A549 treated with AZD2906 at 1 μM for 4 hours (cell line): Measurements from ENCODE around the gene ETF1. TPM values are rescaled to one million over a fixed set of nuclear protein-coding genes. Genes with fewer than 3 reads are reported as not detected.

Source experiments
- total RNA-seq: library from RNA; stranded (reverse); fragments of 200-300 nt; extraction: Qiagen RNA extraction; gene quantifications from 5 replicates; pipeline ENCODE4 v1.2.3, GENCODE V29; 2022

Gene ETF1
- total RNA-seq: 112 to 143 TPM (median 116 TPM) in 5 replicates

DNA sequence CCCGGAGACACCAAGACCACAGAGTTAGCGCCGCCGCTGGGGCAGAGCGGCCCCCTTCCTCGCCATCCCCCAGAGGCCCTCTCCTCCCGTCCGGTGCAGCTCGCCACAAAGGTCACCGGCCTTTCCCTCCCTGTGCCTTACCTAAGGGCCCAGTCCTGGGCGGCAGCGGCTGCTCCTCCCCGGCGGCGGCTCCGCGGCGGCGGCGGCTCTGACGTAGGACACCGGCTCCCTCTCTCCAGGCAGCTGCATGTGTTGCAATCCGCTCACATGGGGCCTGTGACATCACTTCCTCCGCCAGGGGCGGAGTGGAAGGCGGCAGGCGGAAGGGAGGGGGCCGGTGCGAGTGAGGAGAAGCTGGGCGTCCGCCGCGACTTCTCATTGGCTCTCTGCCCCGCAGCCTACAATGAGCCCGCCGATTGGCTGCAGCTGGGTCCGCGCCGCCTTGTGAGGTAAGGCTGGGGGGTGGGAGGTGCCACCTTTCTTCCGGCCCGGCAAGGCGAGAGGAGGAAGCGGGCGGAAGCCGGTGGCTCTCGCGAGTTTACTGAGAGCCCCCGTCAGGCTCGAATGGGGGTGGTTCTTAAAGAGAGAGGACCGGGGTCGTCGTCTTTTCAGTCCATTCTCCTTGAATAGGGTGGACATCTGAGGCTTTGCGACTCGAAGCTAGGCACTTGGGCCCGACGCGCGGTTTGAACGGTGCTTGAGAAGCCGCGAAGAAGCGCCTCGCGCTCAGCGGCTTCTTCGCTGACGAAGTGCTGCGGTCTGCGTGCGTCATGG is at the start of gene ETF1:
Gene ETF1 (minus strand): TSS at position 281 of the 774 bp plus-strand sequence. CDS start 318 bp downstream, outside the sequence.

DNA sequence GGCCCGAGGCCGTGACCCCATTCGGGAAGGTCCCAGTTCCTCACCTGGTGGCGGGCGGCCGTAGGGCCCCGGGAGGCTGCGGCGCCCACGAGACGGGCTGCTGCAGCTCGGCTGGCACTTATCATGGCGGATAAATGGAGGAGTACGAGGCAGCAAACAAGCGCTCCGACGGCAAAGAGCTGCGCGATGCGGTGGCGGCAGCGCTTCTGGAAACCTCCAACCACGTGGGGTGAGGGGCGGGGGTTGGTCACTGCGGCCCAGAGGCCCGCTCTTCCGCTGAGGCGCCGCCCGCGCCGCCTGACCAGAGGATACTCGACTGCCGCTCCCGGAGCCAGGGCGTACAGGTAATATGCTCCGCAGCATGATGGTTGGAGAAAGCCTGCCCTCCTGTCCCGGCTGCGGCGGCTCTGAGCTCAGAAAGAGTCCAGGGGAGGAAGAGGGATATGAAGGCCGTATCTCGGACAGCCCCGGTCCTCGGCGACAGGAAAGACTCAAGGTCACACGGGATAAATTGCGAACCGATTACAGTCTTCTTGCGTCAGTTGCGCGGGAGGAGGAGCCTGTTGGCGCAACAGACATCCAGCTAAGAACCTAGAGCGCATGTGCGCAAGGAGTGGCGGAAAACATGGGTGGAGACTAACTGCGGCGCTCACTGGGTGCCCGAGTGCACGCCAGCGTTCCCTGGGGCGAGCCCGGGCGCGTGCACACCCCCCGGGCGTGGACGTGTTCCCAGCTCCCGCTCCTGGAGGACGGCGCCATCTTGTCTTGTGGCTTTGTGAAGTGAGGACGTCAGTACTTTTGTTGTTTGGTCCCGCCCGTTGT is 32.4 kb upstream of the ETF1 start, which contains the start of gene HSPA9:
Gene HSPA9 (minus strand): TSS at position 208 of the 822 bp plus-strand sequence. CDS start 83 bp downstream, at position 125.

DNA sequence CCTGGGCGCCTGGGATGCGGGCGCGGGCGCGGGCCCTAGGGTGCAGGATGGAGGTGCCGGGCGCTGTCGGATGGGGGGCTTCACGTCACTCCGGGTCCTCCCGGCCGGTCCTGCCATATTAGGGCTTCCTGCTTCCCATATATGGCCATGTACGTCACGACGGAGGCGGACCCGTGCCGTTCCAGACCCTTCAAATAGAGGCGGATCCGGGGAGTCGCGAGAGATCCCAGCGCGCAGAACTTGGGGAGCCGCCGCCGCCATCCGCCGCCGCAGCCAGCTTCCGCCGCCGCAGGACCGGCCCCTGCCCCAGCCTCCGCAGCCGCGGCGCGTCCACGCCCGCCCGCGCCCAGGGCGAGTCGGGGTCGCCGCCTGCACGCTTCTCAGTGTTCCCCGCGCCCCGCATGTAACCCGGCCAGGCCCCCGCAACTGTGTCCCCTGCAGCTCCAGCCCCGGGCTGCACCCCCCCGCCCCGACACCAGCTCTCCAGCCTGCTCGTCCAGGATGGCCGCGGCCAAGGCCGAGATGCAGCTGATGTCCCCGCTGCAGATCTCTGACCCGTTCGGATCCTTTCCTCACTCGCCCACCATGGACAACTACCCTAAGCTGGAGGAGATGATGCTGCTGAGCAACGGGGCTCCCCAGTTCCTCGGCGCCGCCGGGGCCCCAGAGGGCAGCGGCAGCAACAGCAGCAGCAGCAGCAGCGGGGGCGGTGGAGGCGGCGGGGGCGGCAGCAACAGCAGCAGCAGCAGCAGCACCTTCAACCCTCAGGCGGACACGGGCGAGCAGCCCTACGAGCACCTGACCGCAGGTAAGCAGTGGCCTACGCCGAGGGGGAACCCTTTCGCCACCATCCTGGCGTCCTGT is 77.5 kb downstream of the ETF1 start, which contains the start of gene EGR1:
Gene EGR1 (plus strand): TSS at position 219 of the 864 bp plus-strand sequence. CDS start 283 bp downstream, at position 502.

Other genes with a start within 250 kb of the ETF1 start
- 8.7 to 12.0 TPM (median 9.2 TPM) in 5 replicates for gene CDC25C, start 211.4 kb downstream of the ETF1 start, total RNA-seq
- 18.5 to 20.2 TPM (median 19.0 TPM) in 5 replicates for gene FAM53C, start 205.0 kb downstream of the ETF1 start, total RNA-seq
- gene KDM3B, start 190.6 kb downstream of the ETF1 start, total RNA-seq: 35.8 to 47.6 TPM (median 38.7 TPM) in 5 replicates
- 5.8 to 8.2 TPM (median 7.1 TPM) in 5 replicates for gene REEP2, start 104.2 kb downstream of the ETF1 start, total RNA-seq
- gene EGR1, start 77.8 kb downstream of the ETF1 start, total RNA-seq: 7.7 to 12.4 TPM (median 11.2 TPM) in 5 replicates
- 292 to 364 TPM (median 309 TPM) in 5 replicates for gene HSPA9, start 32.2 kb upstream of the ETF1 start, total RNA-seq
- 178 to 228 TPM (median 191 TPM) in 5 replicates for gene CTNNA1, start 210.2 kb upstream of the ETF1 start, total RNA-seq